GM10266 (cell line): Measurements from ENCODE around the gene EXOC4.
A peak's percentile ranks its signal among the peaks of the same experiment; 100 is the strongest.

Experiments
- DNase-seq: peaks from one replicate; pipeline ENCODE4 v3.0.0; 2012; ENCODE audit errors: extremely low spot score
- CTCF ChIP-seq: IDR thresholded peaks from 2 replicates; pipeline ENCODE4 v1.5.1; 2012; ENCODE audit warnings: mild to moderate bottlenecking, low read depth; ENCODE audit not compliant: control insufficient read depth, insufficient read depth; ENCODE audit errors: missing control alignments

Gene EXOC4

DNA sequence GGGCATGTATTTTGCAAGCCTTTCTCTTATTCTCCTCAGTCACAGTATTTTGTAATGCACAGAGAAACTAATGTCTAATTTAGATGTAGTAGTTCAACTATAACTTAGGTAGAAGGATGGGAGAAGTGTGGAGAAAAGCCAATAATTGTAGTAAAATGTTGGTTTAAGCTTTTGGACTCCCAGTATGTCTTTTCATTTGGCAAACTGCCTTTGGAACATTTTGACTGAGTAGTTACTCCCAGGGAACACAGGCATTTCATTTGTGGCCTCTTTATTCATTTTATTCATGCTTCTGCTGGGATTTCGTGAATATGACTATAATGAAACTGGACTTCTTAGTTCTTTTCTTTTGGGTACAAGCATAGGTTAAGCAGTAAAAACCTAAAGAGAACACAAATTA lies 79.0 kb downstream of the EXOC4 start:
- DNase-seq = no peak
- no peak for TF ChIP-seq CTCF

DNA sequence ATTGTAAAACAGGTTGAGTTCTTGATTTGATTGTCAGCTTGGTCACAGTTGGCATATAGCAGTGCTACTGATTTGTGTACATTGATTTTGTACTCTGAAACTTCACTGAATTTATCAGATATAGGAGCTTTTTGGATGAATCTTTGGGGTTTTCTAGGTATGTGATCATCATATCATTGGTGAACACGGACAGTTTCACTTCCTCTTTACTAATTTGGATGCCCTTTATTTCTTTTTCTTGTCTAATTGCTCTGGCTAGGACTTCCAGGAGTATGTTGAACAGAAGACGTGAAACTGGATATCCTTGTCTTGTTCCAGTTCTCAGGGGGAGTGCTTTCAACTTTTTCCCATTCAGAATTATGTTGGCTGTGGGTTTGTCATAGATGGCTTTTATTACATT lies 86.9 kb downstream of the EXOC4 start:
- DNase-seq = no peak
- no peak for TF ChIP-seq CTCF

DNA sequence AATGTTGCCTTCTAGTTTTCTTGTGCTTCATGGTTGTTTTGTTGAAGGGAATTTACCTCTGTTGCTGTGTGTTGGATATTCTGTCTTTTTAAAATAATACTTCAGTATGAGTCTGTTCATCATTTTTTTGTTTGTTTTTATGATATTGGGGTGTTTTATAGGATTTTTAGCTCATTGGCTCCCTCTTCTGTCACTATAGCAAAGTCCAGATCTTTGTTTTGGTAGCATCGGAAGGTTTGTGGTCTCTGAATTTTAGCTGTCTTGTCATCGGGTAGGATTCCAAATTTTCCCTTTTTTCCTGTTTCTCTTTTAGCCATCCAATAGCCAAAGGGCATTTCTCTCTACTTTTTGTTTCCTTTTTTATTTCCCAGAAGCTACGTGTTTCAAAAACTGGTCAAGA lies 91.4 kb downstream of the EXOC4 start:
- peak; percentile 23 for TF ChIP-seq CTCF
- DNase-seq = no peak

DNA sequence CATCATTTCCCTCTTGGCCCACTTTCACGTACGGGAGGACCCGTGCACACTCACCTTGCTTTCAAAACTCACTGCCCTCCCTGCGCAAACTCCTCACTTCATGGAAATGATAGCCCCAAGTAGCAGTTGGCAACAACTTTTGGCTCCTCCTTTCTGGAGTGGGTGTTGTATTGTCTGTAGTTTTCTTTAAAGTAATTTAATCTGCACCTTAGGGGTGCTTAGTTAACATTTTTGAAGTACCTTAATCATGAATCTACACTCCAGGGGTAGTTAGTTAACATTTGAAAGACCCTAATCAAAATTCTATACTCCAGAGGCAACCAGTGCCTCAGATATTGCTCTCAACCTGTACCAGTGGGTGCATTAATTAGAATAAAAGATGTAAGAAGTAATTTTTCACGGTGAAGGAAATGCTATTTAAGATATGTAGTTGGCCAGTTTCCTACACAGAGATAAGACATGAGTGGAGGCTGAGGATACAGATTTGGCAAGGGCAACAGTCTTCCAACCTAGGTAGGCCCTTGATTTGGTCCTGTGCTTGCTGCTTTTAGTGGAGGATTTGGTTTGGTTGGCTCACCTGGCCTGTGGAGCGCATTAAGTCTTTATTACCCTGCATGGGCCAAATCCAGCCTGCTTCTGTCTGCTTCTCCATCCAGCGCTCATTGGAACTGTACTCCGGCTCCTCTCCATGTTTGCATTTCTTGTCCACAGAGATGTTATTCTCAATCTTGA lies 93.0 kb downstream of the EXOC4 start:
- no peak for DNase-seq
- no peak for TF ChIP-seq CTCF

- no peak for DNase-seq
- no peak for TF ChIP-seq CTCF
Measured at GRCh38 chr7:133348250-133348649, 95.4 kb downstream of the EXOC4 start.

DNA sequence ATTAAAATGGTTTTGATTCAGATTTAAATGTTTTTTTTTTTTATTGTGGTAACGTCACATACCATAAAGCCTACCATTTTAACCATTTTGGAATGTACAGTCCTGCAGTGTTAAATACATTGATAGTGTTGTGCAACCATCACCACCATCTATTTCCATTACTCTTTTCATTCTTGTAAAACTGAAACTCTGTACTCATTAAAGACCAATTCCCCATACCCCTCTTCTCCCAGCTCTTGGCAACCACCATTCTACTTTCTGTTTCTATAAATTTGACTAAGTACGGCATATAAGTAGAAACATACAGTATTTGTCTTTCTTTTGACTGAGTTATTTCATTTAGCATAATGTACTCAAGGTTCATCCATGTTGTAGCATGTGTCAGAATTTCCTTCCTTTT lies 96.2 kb downstream of the EXOC4 start:
- no peak for DNase-seq
- no peak for TF ChIP-seq CTCF

DNA sequence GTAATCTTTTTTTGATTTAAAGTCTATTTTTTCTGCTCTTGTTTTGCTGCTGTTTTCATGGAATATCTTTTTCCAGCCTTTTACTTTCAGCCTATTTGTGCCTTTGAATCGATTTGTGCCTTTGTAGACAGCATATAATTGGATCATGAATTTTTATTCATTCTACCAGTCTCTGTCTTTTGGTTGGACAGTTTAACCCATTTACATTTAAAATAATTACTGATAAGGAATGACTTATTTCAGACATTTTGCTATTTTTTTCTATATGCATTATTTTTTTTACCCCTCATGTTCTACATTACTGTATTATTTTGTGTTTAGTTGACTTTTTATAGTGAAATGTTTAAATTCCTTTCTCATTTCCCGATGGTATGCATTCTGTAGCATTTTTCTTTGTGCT lies 99.6 kb downstream of the EXOC4 start:
- DNase-seq = no peak
- TF ChIP-seq CTCF = no peak
